ENCODE measurements around the gene RTN4RL1.

DNA sequence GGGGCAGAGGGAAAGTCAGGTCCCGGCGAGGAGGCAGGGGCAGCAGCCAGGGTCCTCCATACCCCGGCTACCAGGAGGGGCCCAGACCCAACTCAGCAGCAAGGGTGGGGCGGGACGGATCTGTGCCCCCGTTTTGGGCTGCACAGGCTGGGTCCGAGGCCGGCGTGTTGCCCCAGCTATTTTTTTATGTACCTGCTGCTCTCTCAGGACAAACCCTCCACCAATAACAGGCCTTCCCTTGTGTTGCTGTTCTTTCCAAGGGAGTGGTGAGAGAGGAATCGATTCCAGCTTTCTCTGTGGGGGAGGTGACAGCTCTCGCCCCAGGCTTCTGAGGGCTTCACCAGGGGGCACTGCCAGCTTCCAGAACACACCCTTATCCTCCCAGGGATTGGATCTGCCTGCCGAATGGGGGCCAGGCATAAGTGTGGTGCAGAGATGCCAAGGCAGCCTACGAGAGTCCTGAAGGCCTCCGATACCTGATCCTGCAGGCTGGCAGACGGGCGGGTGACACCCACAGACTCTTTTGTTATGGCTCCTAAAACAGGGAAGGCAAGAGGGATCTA lies 22.3 kb downstream of the RTN4RL1 start:
- TF ChIP-seq, protein P1, sequence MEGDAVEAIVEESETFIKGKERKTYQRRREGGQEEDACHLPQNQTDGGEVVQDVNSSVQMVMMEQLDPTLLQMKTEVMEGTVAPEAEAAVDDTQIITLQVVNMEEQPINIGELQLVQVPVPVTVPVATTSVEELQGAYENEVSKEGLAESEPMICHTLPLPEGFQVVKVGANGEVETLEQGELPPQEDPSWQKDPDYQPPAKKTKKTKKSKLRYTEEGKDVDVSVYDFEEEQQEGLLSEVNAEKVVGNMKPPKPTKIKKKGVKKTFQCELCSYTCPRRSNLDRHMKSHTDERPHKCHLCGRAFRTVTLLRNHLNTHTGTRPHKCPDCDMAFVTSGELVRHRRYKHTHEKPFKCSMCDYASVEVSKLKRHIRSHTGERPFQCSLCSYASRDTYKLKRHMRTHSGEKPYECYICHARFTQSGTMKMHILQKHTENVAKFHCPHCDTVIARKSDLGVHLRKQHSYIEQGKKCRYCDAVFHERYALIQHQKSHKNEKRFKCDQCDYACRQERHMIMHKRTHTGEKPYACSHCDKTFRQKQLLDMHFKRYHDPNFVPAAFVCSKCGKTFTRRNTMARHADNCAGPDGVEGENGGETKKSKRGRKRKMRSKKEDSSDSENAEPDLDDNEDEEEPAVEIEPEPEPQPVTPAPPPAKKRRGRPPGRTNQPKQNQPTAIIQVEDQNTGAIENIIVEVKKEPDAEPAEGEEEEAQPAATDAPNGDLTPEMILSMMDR (IDR thresholded peaks at IDR 0.05): no peak
- TF ChIP-seq POLR2AphosphoS5 (IDR thresholded peaks at IDR 0.05) (no peak), POLR2A (IDR thresholded peaks at IDR 0.05) (no peak), EP300 (IDR thresholded peaks at IDR 0.05) (no peak)
